ENCODE measurements around the gene IGSF5. TPM values are rescaled to one million over a fixed set of nuclear protein-coding genes. Genes with fewer than 3 reads are reported as not detected.

The IGSF5 gene
- total RNA-seq, 1 experiment from 2014 or later: not detected

DNA sequence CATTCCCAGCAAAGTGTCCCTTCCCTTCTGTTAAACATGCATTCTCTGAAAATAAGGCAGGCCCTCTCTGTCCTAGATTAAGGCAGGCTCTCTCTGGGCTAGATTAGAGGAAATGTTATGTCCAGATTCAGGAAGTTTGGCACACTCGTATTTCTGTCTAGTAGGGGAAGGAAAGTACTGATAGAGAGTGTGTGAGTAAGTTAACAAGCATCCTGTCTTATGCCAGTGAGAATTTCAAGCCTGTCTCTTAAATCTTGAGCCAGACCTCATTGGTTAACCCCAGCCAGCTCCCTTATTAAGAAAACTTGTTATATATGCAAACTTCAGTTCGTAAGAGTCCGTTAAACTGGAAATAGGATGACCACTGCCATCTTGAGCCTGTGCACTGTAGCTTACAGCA, 31.6 kb downstream of the IGSF5 start:
- H3K27me3 ChIP-seq (ENCODE audit: low read length): peaks cover 24% of the 10 kb centered on the region
- H3K36me3 ChIP-seq (ENCODE audit: low read depth, low read length): no peaks in the 10 kb centered on the region
- no peaks in the 10 kb centered on the region for H4K20me1 ChIP-seq (ENCODE audit: low read length)
- H3K4me3 ChIP-seq (ENCODE audit: low read length): no peak overlapping the region
- intact Hi-C loops (cut with micrococcal nuclease): no loop called here
- TF ChIP-seq EZH2 (IDR thresholded peaks at IDR 0.05; ENCODE audit: low read length, unreplicated experiment) (no peak), EZH2phosphoT487 (IDR thresholded peaks at IDR 0.05; ENCODE audit: borderline replicate concordance, low read length) (no peak)
- TF ChIP-seq, protein P1, sequence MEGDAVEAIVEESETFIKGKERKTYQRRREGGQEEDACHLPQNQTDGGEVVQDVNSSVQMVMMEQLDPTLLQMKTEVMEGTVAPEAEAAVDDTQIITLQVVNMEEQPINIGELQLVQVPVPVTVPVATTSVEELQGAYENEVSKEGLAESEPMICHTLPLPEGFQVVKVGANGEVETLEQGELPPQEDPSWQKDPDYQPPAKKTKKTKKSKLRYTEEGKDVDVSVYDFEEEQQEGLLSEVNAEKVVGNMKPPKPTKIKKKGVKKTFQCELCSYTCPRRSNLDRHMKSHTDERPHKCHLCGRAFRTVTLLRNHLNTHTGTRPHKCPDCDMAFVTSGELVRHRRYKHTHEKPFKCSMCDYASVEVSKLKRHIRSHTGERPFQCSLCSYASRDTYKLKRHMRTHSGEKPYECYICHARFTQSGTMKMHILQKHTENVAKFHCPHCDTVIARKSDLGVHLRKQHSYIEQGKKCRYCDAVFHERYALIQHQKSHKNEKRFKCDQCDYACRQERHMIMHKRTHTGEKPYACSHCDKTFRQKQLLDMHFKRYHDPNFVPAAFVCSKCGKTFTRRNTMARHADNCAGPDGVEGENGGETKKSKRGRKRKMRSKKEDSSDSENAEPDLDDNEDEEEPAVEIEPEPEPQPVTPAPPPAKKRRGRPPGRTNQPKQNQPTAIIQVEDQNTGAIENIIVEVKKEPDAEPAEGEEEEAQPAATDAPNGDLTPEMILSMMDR (conservative IDR thresholded peaks at IDR 0.05; ENCODE audit: low read depth, low read length): no peak
- H3K9me3 ChIP-seq (ENCODE audit: low read length): no peaks in the 10 kb centered on the region
- no peak overlapping the region for H3K27ac ChIP-seq (ENCODE audit: low read length)
- ATAC-seq (no peak), DNase-seq (no peak)
- H2AFZ ChIP-seq (ENCODE audit: low read length): no peak overlapping the region
- no peak overlapping the region for H3K9ac ChIP-seq (ENCODE audit: low read length)
- H3K79me2 ChIP-seq (ENCODE audit: low read length): no peaks in the 10 kb centered on the region
- POLR2A ChIA-PET (ENCODE audit: unreplicated experiment): no interaction called here
- H3K9me2 ChIP-seq (replicated peaks; ENCODE audit: low read length): no peaks in the 10 kb centered on the region
- H3K4me1 ChIP-seq (ENCODE audit: insufficient read depth, low read length): no peaks in the 10 kb centered on the region
- no peaks in the 10 kb centered on the region for H3F3A ChIP-seq (ENCODE audit: low read length, unreplicated experiment)
- CTCF ChIA-PET: no interaction called here
- no TSS peak for BruUV-seq (replicated peaks)
- no peak overlapping the region for H3K4me2 ChIP-seq (ENCODE audit: low read length)

DNA sequence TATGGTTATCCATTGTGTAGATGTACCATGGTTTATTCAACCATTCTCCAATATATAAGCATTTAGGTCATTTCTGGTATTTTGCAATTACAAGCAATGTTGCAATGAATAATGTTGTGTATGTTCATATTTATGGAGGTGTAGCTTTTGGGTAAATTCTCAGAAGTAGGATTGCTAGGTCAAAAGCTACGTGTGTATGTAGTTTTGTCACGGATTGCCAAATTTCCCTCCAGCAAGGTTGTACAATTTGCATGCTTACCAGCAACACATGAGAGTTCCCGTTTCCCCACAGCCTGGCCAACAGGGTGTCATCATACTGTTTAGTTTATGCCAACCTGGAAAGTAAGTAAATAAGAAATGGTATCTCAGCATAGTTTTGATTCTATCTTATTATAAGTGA, 36.3 kb downstream of the IGSF5 start:
- CTCF ChIA-PET: no interaction called here
- no peaks in the 10 kb centered on the region for H3K9me2 ChIP-seq (replicated peaks; ENCODE audit: low read length)
- POLR2A ChIA-PET (ENCODE audit: unreplicated experiment): no interaction called here
- TF ChIP-seq, protein P1 (conservative IDR thresholded peaks at IDR 0.05; ENCODE audit: low read depth, low read length): no peak
- TF ChIP-seq EZH2phosphoT487 (IDR thresholded peaks at IDR 0.05; ENCODE audit: borderline replicate concordance, low read length) (no peak), EZH2 (IDR thresholded peaks at IDR 0.05; ENCODE audit: low read length, unreplicated experiment) (no peak)
- no peaks in the 10 kb centered on the region for H4K20me1 ChIP-seq (ENCODE audit: low read length)
- no TSS peak for BruUV-seq (replicated peaks)
- H3K9ac ChIP-seq (ENCODE audit: low read length): no peak overlapping the region
- H3K4me2 ChIP-seq (ENCODE audit: low read length): no peak overlapping the region
- DNase-seq (no peak), ATAC-seq (no peak)
- no peak overlapping the region for H2AFZ ChIP-seq (ENCODE audit: low read length)
- H3K4me3 ChIP-seq (ENCODE audit: low read length): no peak overlapping the region
- H3K27me3 ChIP-seq (ENCODE audit: low read length): 0 out of 2 replicates have a peak, but pooled peaks cover 10% of the 10 kb centered on the region
- H3K27ac ChIP-seq (ENCODE audit: low read length): no peak overlapping the region
- H3K79me2 ChIP-seq (ENCODE audit: low read length): no peaks in the 10 kb centered on the region
- H3K9me3 ChIP-seq (ENCODE audit: low read length): no peaks in the 10 kb centered on the region
- no peaks in the 10 kb centered on the region for H3K4me1 ChIP-seq (ENCODE audit: insufficient read depth, low read length)
- H3K36me3 ChIP-seq (ENCODE audit: low read depth, low read length): no peaks in the 10 kb centered on the region
- intact Hi-C loops (cut with micrococcal nuclease): no loop called here
- H3F3A ChIP-seq (ENCODE audit: low read length, unreplicated experiment): no peaks in the 10 kb centered on the region

DNA sequence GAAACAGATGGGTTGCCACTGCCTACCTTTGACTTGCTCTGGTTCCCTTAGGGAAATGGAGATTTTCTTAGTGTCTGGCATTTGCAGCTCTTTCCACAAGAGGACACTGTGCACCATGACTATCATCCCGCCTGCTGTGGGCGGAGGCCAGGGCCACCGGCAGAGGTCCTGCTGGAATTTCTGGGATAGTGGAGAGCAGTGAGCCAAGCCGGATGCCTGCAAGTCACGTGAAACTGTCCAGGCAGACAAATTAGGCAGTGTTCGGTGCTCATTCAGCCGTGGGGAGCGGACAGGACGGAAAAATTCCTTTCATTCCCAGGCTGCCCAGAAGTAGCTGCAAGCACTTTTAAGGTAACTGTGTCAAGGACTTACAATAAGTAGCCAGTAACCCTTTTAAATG, 43.4 kb downstream of the IGSF5 start:
- DNase-seq: peak; percentile 89
- peak overlapping the region; percentile 71 for H2AFZ ChIP-seq (ENCODE audit: low read length)
- H3K9me2 ChIP-seq (replicated peaks; ENCODE audit: low read length): no peaks in the 10 kb centered on the region
- peaks cover 4% of the 10 kb centered on the region for H3K27me3 ChIP-seq (ENCODE audit: low read length)
- POLR2A ChIA-PET (ENCODE audit: unreplicated experiment): no interaction called here
- TF ChIP-seq, protein P1 (conservative IDR thresholded peaks at IDR 0.05; ENCODE audit: low read depth, low read length): peak; percentile 94
- TF ChIP-seq EZH2phosphoT487 (IDR thresholded peaks at IDR 0.05; ENCODE audit: borderline replicate concordance, low read length): no peak
- no peak overlapping the region for H3K9ac ChIP-seq (ENCODE audit: low read length)
- H3K4me1 ChIP-seq (ENCODE audit: insufficient read depth, low read length): no peaks in the 10 kb centered on the region
- H4K20me1 ChIP-seq (ENCODE audit: low read length): no peaks in the 10 kb centered on the region
- H3K9me3 ChIP-seq (ENCODE audit: low read length): no peaks in the 10 kb centered on the region
- H3K79me2 ChIP-seq (ENCODE audit: low read length): no peaks in the 10 kb centered on the region
- CTCF ChIA-PET: interaction anchor here (0.6 to 1.1 kb wide), 2 partner anchors 78 to 332 kb away, joined by 3 to 4 read pairs; no protein-coding TSS in a partner anchor
- intact Hi-C loops (cut with micrococcal nuclease): no loop called here
- H3K4me2 ChIP-seq (ENCODE audit: low read length): peak overlapping the region; percentile 74
- no peak overlapping the region for H3K27ac ChIP-seq (ENCODE audit: low read length)
- no peaks in the 10 kb centered on the region for H3K36me3 ChIP-seq (ENCODE audit: low read depth, low read length)
- 0 out of 2 replicates have a peak overlapping the region, but pooled peaks have one; percentile 29 for H3K4me3 ChIP-seq (ENCODE audit: low read length)
- peak; percentile 100 for ATAC-seq
- no peaks in the 10 kb centered on the region for H3F3A ChIP-seq (ENCODE audit: low read length, unreplicated experiment)
- BruUV-seq (replicated peaks): no TSS peak
